Aorta (tissue), 5 donors: ENCODE measurements around the gene ARFGEF3. TPM values are rescaled to one million over a fixed set of nuclear protein-coding genes. Genes with fewer than 3 reads are reported as not detected.

ENCODE experiments used
- ATAC-seq: fragments of 200-7000 bp; cut with Tn5 transposase; one replicate; pipeline ENCODE4 v1.9.1; 2022; ENCODE audit warnings: moderate library complexity; ENCODE audit not compliant: low FRiP score
- DNase-seq, 2 donors: peaks; one replicate each; pipeline ENCODE4 v3.0.0-alpha.2; 2020
- H3K27ac ChIP-seq, 2 donors: one replicate each; pipeline ENCODE4 v1.5.1; 2013; ENCODE audit warnings: low read length in 2 of 2, mild to moderate bottlenecking in 2 of 2, moderate library complexity in 2 of 2, control low read depth in 1 of 2, inconsistent platforms in 1 of 2, low read depth in 1 of 2
- H3K27me3 ChIP-seq, 2 donors: one replicate each; pipeline ENCODE4 v1.6.1; 2013; ENCODE audit warnings: control low read depth in 1 of 2, low read length in 1 of 2, mild to moderate bottlenecking in 1 of 2, moderate library complexity in 1 of 2; ENCODE audit not compliant: insufficient read depth in 2 of 2, control insufficient read depth in 1 of 2
- H3K36me3 ChIP-seq, 2 donors: one replicate each; pipeline ENCODE4 v1.6.1; 2013; ENCODE audit warnings: control low read depth in 1 of 2, low read length in 1 of 2, mild to moderate bottlenecking in 1 of 2; ENCODE audit not compliant: insufficient read depth in 2 of 2, control insufficient read depth in 1 of 2
- H3K4me1 ChIP-seq, 2 donors: one replicate each; pipeline ENCODE4 v1.6.1; 2013; ENCODE audit warnings: low read length in 2 of 2, control low read depth in 1 of 2, mild to moderate bottlenecking in 1 of 2, moderate library complexity in 1 of 2; ENCODE audit not compliant: insufficient read depth in 2 of 2, control insufficient read depth in 1 of 2
- H3K4me3 ChIP-seq, 2 donors: one replicate each; pipeline ENCODE4 v1.5.1; 2013; ENCODE audit warnings: low read length in 2 of 2, control low read depth in 1 of 2, mild to moderate bottlenecking in 1 of 2
- H3K9me3 ChIP-seq: one replicate; pipeline ENCODE4 v1.6.1; 2013; ENCODE audit warnings: mild to moderate bottlenecking, low read length; ENCODE audit not compliant: control insufficient read depth
- WGBS, 2 donors: extraction: QIAGEN DNeasy Blood & Tissue Kit; methylation state at CpG; one replicate each; pipeline ENCODE4 v1.1.7; 2013; 5-methylcytosine and 5-hydroxymethylcytosine counted together
- intact Hi-C, 2 donors: fragments of 100-400 bp; cut with DNase I; formaldehyde crosslinking; loops; one replicate each; pipeline versions ENCODE4 v1.14.2 to v1.15.0; 2022
- long read RNA-seq, 2 donors: library from polyadenylated mRNA; unstranded; transcript quantifications; one replicate each; pipeline ENCODE4 v2.0.0, GENCODE V29; 2020 to 2021
- polyA plus RNA-seq, 2 donors: library from polyadenylated mRNA; stranded (reverse); fragments of 200-250 nt; gene quantifications; one replicate each; pipeline ENCODE4 v1.2.3, GENCODE V29; 2013
- total RNA-seq, 2 donors: library from RNA; stranded (reverse); fragmentation: NEBNext Ultra II Directional; extraction: Animal tissue kit (Norgen Biotek cat#: 25700); gene quantifications; one replicate each; pipeline ENCODE4 v1.2.1, GENCODE V29; 2021
- donor health status: healthy with polysubstance abuse.
- donor health status: Bipolar disorder and iron deficiency.
- donor health status: DM: no; HTN: no; CAD: no.
- donor health status: DM: no; HTN: no; CAD: no.
- donor health status: DM: yes; HTN: yes; CAD: no.

Gene ARFGEF3, protein sequence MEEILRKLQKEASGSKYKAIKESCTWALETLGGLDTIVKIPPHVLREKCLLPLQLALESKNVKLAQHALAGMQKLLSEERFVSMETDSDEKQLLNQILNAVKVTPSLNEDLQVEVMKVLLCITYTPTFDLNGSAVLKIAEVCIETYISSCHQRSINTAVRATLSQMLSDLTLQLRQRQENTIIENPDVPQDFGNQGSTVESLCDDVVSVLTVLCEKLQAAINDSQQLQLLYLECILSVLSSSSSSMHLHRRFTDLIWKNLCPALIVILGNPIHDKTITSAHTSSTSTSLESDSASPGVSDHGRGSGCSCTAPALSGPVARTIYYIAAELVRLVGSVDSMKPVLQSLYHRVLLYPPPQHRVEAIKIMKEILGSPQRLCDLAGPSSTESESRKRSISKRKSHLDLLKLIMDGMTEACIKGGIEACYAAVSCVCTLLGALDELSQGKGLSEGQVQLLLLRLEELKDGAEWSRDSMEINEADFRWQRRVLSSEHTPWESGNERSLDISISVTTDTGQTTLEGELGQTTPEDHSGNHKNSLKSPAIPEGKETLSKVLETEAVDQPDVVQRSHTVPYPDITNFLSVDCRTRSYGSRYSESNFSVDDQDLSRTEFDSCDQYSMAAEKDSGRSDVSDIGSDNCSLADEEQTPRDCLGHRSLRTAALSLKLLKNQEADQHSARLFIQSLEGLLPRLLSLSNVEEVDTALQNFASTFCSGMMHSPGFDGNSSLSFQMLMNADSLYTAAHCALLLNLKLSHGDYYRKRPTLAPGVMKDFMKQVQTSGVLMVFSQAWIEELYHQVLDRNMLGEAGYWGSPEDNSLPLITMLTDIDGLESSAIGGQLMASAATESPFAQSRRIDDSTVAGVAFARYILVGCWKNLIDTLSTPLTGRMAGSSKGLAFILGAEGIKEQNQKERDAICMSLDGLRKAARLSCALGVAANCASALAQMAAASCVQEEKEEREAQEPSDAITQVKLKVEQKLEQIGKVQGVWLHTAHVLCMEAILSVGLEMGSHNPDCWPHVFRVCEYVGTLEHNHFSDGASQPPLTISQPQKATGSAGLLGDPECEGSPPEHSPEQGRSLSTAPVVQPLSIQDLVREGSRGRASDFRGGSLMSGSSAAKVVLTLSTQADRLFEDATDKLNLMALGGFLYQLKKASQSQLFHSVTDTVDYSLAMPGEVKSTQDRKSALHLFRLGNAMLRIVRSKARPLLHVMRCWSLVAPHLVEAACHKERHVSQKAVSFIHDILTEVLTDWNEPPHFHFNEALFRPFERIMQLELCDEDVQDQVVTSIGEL (N-terminal part only)
- 1 to 10 TPM; 1.6 to 2.5 TPM for total RNA-seq
- polyA plus RNA-seq: under 1 TPM; 0.10 to 0.13 TPM
- long read RNA-seq, donor 1, partial matches to known transcripts: 0 of 4 reads
- long read RNA-seq, donor 1, other reads (novel, unspliced or antisense): 4 of 4 reads
- long read RNA-seq, donor 2, partial matches to known transcripts: 1 of 5 reads
- long read RNA-seq, donor 2, other reads (novel, unspliced or antisense): 4 of 5 reads

DNA sequence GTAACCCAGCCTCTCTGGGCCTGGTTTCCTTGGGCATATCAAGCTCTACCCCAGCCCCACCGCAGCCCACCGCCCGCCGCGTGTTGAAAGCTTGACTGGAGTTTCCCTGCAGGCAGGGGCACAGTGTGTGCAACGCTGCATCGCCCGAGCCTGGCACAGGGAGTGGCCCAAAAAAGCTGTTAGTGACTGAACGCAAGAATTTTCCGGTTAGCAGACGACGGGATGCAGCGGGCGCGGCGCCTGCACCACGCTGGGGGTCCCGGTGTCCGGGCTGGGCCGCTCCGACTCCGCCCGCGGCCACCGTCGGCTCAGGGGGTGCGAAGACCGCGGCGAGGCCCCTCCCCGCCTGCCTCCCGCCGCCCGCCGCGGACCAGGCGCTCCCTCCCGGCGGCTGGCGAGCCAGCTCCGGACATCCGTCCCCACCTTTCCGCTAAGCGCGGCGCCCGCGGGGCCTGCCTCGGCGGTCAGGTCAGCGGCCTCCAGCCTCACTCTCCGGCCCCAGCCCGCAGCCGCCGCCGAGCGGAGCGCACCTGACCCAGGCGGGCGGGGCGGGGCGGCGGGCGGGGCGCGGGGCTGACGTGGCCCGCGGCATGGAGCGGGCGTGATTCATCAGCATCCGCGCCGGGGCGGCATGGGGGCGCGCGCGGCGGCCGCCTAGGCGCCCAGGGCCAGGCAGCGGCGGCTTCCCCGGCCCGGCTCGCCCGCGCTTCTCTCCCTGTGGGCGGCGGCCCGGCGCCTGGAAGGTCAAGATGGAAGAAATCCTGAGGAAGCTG lies at the start of gene ARFGEF3:
Gene ARFGEF3 (plus strand): TSS at position 602 of the 773 bp plus-strand sequence. CDS start 148 bp downstream, at position 750.
- Histone ChIP-seq H3K27me3 (no peaks in the 10 kb centered on the region), H3K4me3 (peak within 1 kb of the TSS; percentile 66 to 70), H3K27ac (no peak within 1 kb of the TSS), H3K9me3 (no peaks in the 10 kb centered on the region), H3K4me1 (no peaks in the 10 kb centered on the region), H3K36me3 (no peaks in the 10 kb centered on the region)
- intact Hi-C loops: no loop called here
- ATAC-seq (peak; percentile 70), DNase-seq (peak; percentile 47 to 85)
- WGBS, 2 donors: 1% methylated on average over 72 to 93 of the region's 93 CpGs

GRCh38 chr6:138113588-138114210 lies 48.0 kb upstream of the ARFGEF3 start:
- WGBS, 2 donors: 66 to 84% methylated on average over 3 of the region's 3 CpGs
- DNase-seq (no peak), ATAC-seq (no peak)
- Histone ChIP-seq H3K27ac (no peak overlapping the region), H3K36me3 (no peaks in the 10 kb centered on the region), H3K27me3 (no peaks in the 10 kb centered on the region), H3K4me1 (no peaks in the 10 kb centered on the region), H3K4me3 (no peak overlapping the region), H3K9me3 (no peaks in the 10 kb centered on the region)
- intact Hi-C loops: loop anchor here (5.0 to 10.0 kb wide), 4 partner anchors 161 to 651 kb away; partner anchors contain the start of gene HEBP2 (in 2 of the 2)

- WGBS, 2 donors: 58 to 61% methylated on average over 7 of the region's 7 CpGs
- no peak for ATAC-seq
- no peak for DNase-seq
- H3K27ac ChIP-seq: no peak overlapping the region
- no peaks in the 10 kb centered on the region for H3K27me3 ChIP-seq
- intact Hi-C loops: loop anchor here (5.0 to 10.0 kb wide), 6 partner anchors 160 to 650 kb away; partner anchors contain the start of gene HEBP2 (in 2 of the 2)
- no peaks in the 10 kb centered on the region for H3K36me3 ChIP-seq
- H3K9me3 ChIP-seq: no peaks in the 10 kb centered on the region
- no peaks in the 10 kb centered on the region for H3K4me1 ChIP-seq
- no peak overlapping the region for H3K4me3 ChIP-seq
Measured at GRCh38 chr6:138115201-138115600, 46.5 kb upstream of the ARFGEF3 start.

DNA sequence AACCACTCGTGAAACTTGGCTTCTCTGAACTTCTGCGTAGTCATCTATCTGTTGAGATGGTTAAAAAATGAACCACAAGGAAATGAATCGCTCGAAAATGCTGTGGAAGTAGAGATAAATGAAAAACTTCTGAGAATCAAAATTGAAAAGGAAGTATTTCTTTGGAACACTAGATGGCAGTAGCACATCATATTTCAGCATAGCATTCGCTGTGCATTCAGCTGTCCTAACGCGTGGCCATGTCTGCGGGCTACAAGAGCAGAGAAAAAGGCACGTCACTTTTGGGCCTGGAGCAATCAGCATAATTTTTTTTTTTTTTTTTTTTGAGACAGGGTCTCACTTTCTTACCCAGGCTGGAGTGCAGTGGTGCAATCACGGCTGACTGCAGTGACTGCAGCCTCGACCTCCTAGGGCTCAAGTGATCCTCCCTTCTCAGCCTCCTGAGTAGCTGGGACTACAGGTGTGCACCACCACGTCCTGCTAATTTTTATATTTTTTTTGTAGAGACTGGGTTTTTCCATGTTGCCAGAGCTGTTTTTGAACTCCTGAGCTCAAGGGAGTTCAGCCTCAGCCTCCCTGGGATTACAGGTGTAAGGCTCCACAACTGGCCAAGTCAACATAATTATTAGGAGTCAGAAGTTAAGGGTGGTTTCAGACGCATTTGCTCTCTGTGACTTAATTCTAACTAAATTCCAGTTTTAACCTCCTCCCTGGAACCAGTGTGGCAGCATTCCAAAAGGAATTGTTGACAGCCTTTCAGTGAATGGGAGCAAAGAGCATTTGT lies 45.7 kb upstream of the ARFGEF3 start:
- intact Hi-C loops: loop anchor here (2.0 to 10.0 kb wide), 7 partner anchors 159 to 649 kb away; partner anchors contain the start of gene HEBP2 (in 2 of the 2)
- Histone ChIP-seq H3K36me3 (no peaks in the 10 kb centered on the region), H3K27me3 (no peaks in the 10 kb centered on the region), H3K27ac (no peak overlapping the region), H3K9me3 (no peaks in the 10 kb centered on the region), H3K4me3 (no peak overlapping the region), H3K4me1 (no peaks in the 10 kb centered on the region)
- 18 to 19% methylated on average over 13 of the region's 13 CpGs for WGBS, 2 donors
- peak; percentile 89 for ATAC-seq
- DNase-seq: peak in 1 of 2 donors; percentile 55

DNA sequence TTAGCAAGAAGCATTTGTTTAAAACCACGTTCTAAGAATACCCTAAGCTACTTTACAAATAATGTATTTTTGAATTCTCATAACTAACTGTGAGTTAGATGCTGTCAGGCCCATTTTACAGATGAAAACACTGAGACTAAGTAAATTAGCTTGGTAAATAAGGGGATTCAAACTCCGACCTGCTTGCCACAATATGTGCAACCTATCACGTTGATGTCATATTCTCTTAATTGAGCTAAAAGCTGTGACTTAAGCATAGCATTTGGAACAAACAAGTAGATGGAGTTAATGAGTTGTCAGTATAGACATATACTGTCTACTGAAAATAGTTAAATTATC lies 45.1 kb upstream of the ARFGEF3 start:
- no peak for DNase-seq
- Histone ChIP-seq H3K4me1 (no peaks in the 10 kb centered on the region), H3K36me3 (no peaks in the 10 kb centered on the region), H3K4me3 (no peak overlapping the region), H3K27ac (no peak overlapping the region), H3K27me3 (no peaks in the 10 kb centered on the region), H3K9me3 (no peaks in the 10 kb centered on the region)
- intact Hi-C loops: loop anchor here (2.0 to 10.0 kb wide), 7 partner anchors 158 to 648 kb away; partner anchors contain the start of gene HEBP2 (in 2 of the 2)
- ATAC-seq: no peak
- 68 to 70% methylated on average over 3 of the region's 3 CpGs for WGBS, 2 donors

- ATAC-seq (no peak), DNase-seq (no peak)
- H3K27ac ChIP-seq: no peak overlapping the region
- H3K4me1 ChIP-seq: no peaks in the 10 kb centered on the region
- no peaks in the 10 kb centered on the region for H3K36me3 ChIP-seq
- H3K27me3 ChIP-seq: no peaks in the 10 kb centered on the region
- H3K4me3 ChIP-seq: no peak overlapping the region
- H3K9me3 ChIP-seq: no peaks in the 10 kb centered on the region
- intact Hi-C loops: loop anchor here (2.0 to 10.0 kb wide), 7 partner anchors 157 to 647 kb away; partner anchors contain the start of gene HEBP2 (in 2 of the 2)
- WGBS, 2 donors: 62 to 74% methylated on average over 8 of the region's 8 CpGs
Measured at GRCh38 chr6:138117376-138117914, 44.3 kb upstream of the ARFGEF3 start.
